Stimulated activated CD4-positive, alpha-beta T cell treated with anti-CD3 and anti-CD28 coated beads, Interleukin-12 subunit alpha, Interleukin-12 subunit beta, amount 100 ng/mL, for 48 hours (primary cell): Measurements from ENCODE around the gene ZDBF2.
"Not testable (repeated sequence)": the region's sequence is repeated elsewhere in the genome, so short reads cannot be mapped to it uniquely, and the experiment has no call there.

ENCODE experiments used
- DNase-seq, 3 donors: peaks; one replicate each; pipeline ENCODE4 v3.0.0-alpha.2; 2020; ENCODE audit warnings: low read depth in 2 of 3, low spot score in 1 of 3

Gene ZDBF2

DNA sequence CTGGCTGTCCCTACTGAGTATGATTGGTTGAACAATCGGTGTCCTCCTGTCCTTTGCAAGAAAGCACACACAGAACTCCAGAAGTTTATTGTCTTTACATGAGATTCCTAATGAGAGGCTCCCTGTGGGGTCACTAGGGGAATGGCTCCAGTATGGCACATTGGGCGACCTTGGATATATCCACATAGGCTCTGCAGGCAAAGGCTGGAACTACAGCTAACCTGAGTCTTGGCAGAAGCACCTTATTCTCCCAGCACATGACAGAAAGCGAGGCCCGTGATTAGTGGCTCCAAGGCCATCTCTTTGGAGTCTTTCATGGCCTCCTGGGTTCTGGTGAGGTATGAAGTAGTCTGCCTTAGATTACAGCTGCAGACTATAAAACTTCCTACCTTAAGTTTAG is 49.0 kb downstream of the ZDBF2 start:
- no peak for DNase-seq

DNA sequence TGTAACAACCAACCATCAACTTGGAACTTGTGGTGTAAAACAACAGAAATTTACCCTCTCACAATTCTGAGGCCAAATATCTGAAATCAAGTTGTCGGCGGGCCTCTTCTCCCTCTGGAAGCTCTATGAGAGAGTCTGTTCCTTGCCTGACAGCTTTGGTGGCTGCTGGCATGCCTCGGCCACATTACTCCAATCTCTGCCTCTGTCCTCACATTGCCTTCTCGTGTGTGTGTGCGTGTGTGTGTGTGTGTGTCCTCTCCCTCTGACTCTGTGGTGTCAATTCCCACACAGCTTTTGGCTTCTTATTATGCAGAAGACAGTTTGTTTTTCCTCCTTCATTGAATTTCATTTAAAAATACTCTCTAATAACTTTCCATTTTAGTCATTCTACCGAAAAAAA is 50.4 kb downstream of the ZDBF2 start:
- no peak for DNase-seq

DNA sequence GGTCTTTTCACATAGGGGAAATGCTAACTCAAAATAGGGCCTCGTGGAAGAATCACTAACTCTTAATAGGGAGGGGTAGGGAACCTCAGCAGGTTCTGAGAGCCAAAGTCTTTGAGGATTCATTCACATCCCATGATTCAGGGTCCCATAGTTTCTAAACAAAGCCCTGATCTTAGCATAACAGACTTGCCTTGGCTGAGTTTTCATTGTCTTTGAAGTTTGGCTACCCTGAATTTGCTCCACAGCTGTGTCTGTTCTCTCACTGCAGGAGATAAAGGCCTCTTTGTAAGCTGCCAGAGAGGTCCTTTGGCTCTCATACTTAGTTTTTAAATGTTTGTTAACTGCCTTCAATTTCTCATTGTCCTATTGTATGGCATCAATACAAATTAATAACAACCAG is 54.5 kb downstream of the ZDBF2 start:
- DNase-seq: no peak

DNA sequence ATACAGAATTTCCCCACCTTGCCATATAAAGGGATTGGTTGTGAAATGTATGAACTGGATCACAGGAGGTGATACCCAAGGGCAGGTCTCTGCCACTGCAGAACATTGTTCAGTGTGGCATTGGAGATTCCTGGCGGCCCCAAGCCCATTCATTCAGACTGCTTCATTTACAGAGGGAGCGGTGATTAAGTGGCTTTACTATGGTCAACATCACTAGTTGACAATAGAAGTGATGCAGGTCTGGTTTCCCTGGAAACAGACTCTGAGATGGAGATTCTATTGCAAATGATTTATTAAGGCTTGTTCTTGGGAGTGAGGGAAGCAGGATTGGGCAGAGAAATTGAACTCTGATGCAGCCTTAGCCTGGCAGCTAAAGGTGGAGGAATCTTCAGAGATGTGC is 62.4 kb downstream of the ZDBF2 start:
- no peak for DNase-seq

DNA sequence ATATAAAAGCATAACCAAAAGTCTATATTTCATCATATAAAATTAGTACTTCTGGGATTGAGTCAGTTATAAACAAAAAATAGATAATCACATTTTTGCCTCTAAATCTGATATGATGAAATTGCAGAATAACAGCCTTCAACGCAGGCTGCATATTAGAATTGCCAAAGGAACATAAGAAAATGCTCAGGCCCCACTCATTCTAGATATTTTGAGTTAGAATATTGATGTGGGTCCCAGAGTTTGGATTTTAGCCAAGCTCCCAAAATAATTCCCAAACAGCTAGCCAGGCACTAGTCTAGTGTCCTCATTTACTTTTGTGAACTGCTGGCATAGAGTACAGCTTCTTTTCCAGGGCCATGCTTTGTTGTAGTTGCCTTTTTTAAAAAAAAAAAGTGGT is 63.5 kb downstream of the ZDBF2 start:
- no peak for DNase-seq

DNA sequence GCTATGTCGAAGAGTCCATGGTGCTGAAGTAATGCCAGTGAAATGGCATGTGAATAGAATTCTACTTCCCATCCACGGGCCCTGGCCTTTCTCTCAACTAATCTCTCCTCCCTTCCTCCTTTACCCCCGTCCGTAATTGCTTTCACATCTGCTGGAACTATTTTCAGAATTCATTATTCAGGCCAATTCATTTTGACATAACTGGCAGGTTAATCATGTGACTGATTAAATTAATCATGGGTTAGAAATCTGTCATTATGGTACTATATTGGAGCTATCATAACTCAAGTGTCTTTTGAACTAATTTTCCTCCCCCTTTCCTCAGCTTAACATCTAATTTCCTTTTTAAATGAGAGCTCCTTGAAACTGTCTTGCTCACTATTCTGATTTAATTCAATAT is 66.9 kb downstream of the ZDBF2 start:
- no peak for DNase-seq

DNA sequence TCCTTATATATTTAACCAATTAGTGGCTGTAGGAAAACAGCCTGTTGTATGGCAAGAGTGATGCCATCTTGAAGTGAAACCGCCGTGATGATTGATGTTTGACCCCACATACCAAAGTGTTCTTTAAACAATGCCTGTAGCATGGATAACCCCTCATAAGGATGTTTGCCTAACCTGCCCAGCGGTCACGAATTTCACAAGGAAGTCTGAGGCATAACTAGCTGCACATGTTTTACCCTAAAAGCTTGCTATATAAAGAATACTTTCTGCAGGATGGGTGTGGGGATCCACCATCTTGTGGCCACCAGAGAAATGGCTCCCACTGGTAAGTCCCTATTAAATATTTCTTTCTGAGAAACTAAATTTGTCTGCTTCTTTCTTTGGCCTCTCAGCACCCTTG is 68.7 kb downstream of the ZDBF2 start:
- no peak for DNase-seq

DNA sequence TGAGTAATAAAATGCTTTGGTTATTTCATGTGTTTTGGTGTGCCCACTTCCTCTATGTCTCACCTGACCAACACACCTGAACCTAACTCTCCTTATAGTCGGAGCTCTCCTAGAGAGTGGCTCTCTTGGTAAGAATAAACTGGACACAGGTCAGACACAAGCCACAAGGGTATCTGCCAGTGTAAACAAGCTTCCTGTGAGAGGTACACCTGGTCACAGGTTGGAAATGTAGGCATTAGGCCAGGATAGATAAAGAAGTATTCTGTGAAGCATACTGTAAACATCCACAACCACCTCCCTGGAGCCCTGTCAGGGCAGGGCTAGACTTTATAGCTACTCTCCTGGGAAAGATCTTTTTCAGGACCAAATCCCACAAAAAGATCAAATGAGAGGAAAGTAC is 69.4 kb downstream of the ZDBF2 start:
- no peak for DNase-seq

DNA sequence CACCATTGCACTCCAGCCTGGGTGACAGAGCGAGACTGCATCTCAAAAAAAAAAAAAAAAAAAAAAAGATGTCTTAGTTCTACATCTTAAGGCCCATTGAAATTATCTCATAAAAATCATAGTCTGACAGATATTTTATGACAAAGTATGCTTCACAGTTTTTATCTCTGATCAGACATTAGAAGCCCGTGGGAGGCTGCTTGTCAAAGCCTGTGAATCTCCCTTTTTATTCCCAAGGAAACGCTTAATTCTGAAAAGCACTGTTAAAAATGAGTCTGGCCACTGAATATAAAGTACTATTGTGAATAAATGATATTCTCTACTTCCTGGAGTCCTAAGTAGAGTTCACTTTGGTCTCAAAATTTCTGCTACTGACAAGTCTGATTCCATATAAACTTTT is 71.1 kb downstream of the ZDBF2 start:
- no peak for DNase-seq

DNA sequence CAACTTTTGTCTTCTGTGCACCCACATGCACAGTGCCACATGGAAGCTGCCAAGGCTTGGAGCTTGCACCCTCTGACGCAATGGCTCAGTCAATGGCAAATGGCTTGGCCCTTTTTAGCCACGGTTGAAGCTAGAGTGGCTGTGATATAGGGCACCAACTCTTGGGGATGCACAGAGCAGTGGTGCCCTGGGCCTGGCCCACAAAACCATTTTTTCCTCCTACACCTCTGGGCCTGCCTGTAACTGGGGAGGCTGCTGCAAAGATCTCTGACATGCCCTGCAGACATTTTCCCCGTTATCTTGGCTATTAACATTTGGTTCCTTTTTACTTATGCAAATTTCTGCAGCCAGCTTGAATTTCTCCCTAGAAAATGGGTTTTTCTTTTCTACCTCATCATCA is 74.9 kb downstream of the ZDBF2 start:
- no peak for DNase-seq

DNA sequence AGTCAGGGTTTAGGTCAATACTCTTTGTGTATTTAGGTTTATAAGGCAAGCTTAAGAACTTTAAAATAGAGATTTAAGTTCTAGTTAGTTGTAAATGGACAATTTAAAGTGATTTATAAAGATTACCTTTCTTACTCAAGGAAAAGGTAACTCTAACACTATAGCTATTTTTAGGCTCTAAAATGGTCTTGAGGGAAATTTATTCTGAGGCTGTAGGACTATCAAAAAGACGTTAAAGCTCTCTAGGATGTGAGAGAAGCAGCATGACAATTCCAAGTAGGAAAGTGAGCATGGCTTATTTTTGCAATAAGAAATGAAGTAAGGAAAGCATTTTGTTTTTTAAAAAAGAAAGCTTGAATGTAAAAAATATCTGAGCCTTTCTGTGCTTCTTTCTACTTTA is 78.1 kb downstream of the ZDBF2 start:
- no peak for DNase-seq

DNA sequence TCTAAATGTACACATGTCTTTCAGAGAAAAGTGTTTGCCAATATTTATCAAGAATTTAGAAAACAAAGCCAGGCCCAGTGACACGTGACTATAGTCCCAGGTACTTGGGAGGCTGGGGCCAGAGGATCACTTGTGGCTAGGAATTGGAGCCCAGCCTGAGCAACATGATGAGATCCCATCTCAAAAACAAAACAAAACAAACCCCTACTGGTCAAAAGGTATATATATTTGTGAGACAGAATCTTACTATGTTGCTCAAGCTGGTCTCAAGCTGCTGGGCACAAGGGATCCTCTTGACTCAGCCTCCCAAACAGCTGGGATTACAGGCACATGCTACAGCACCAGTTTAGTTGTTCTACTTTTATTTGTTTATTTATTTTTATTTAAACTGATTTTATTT is 79.2 kb downstream of the ZDBF2 start:
- DNase-seq: no peak

DNA sequence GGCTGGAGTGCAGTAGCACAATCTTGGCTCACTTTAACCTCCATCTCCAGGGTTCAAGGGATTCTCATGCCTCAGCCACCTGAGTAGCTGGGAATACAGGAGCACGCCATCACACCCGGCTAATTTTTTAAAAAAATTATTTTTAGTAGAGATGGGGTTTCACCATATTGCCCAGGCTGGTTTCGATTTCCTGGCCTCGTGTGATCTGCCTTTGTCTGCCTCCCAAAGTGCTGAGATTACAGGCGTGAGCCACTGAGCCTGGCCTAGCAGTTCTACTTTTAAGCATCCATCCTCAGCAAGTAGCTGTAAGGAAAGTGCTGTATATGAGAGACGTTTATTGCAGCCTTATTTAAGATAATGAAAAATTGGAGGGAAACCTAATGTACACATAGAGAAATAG is 79.7 kb downstream of the ZDBF2 start:
- DNase-seq: no peak

DNA sequence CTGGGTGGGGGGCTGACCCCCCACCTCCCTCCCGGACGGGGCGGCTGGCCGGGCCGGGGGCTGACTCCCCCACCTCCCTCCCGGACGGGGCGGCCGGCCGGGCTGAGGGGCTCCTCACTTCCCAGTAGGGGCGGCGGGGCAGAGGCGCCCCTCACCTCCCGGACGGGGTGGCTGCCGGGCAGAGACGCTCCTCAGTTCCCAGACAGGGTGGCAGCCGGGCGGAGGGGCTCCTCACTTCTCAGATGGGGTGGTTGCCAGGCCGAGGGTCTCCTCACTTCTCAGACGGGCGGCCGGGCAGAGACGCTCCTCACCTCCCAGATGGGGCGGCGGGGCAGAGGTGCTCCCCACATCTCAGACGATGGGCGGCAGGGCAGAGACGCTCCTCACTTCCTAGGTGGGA is 82.4 kb downstream of the ZDBF2 start:
- not testable (repeated sequence) for DNase-seq

DNA sequence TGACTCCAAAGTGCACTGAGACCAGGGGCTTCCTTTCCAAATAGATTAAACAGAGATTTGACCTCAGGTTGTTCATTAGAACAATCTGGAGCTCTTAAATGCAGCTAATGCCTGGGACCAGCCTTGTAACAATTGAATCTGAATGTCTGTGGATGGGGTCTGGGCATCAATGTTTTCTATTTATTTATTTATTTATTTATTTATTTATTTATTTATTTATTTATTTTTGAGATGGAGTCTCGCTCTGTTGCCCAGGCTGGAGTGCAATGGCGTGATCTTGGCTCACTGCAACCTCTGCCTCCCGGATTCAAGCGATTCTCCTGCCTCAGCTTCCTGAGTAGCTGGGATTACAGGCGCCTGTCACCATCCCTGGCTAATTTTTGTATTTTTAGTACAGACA is 86.4 kb downstream of the ZDBF2 start:
- not testable (repeated sequence) for DNase-seq

DNA sequence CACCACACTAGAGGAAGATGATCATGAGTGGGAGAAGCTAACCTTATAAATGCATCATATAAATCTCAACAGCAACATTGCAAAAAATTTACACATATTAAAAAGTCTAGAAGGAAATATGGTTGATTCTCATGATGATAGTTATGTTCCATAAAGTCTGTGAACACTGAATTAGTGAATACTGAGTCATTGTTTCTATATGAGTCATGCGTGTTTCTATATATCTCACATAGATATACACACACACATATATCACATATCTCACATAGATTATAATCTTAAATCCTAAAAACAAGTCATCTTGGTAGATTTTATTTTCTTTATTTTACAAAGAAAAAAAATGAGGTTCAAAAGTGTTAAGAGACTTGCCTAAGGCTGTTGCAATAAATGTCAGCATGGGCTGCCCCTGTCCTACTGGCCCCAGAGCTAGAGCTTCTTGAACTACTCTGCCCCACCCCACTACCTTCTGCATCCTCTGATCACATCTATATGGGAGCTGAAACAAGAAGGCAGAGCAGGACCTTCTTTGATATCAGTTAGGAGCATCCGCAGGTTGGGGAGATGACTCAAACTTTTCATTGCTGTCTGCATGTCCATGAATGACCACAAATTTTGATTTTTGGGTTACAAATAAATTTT is 87.1 kb downstream of the ZDBF2 start:
- DNase-seq: peak in 1 of 3 donors; percentile 2
